Activated naive CD8-positive, alpha-beta T cell treated with anti-CD3 and anti-CD28 coated beads, Interleukin-2, amount 50 U/mL, for 16 hours (primary cell): ENCODE results near the gene FAM20C.

Experiments used
- DNase-seq: peaks from one replicate; pipeline ENCODE4 v3.0.0-alpha.2; 2020; ENCODE audit warnings: low read depth, low spot score

FAM20C gene

DNA sequence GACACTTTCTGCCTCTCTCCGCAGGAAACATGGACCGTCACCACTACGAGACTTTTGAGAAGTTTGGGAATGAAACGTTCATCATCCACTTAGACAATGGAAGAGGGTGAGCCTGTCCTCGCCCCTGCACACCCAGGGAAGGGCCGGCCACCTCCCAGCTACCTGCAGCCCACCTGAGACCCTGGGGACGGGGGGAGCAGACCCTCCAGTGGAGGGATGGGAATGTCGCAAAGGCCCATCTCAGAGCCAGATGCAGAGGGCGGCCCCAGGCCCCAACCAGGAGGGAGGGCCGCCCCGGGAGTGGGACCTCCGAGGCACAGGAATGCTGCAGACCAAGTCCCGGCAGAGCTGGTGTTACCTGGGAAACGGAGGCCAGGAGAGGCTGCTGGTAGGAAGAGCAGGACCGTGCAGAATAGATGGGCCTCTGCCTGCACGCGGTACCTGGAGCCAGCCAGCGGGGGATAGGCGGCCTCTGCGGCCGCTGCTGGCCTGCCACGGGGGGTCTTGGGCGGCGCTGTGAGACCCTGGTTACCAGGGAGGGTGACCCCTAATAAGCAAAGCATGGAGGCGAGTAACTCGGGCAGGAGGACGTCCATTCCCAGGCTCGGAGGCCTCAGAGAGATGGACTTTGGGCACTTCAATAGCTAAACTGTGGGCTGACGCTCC lies 64.7 kb downstream of the FAM20C start:
- DNase-seq, result no peak

DNA sequence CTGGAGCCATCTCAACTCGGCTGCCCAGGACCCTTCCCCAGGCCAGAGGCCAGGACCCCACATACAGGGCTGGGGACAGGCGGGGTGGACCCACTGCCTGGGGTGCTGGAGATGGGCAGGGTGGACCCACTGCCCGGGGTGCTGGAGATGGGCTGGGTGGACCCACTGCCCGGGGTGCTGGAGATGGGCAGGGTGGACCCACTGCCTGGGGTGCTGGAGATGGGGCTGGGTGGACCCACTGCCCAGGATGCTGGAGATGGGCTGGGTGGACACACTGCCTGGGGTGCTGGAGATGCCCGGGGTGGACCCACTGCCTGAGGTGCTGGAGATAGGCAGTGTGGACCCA lies 65.2 kb downstream of the FAM20C start:
- DNase-seq, result no peak

DNA sequence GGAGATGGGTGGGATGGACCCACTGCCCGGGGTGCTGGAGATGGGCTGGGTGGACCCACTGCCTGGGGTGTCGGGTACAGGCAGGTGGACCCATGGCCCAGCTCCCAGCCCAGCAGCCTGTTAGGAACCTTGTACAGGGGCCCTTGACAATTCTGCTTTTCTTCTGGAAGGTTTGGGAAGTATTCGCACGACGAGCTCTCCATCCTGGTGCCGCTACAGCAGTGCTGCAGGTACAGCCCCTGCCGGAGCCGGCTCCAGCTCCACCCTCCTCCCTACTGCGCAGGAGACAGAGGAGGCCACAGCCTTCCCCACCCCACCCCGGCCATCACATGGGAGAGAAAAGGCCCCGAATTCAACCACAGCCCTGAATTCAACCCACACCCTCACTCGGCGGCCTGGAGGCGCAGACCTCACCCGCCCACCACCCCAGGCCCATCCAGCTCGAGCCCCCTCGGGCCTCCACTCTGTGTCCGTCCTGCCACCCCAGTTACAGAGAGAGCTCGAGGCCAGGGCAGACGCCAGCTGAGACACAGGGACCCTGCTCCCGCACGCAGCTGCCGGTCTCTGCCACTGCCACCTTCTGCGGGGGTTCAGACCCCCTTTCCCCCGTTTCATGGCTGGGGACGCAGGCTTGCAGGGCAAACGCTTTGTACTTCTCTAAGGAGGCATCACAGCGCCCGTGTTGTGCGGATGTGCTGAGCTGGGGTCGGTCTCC lies 66.3 kb downstream of the FAM20C start:
- no peak for DNase-seq

DNA sequence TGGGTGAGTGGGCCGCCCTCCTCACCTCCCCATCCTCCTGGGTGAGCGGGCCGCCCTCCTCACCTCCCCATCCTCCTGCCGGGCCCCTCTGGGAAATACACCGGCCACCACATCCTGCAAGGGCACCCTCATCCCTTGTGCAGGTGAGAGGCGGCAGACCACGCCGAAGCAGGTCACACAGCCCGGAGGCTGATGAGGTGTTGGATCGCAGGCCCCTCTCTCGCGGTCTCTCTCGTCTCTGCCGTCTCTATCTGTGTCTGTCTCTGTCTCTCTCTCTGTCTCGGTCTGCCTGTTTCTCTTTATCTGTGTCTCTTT lies 66.8 kb downstream of the FAM20C start:
- no peak for DNase-seq

DNA sequence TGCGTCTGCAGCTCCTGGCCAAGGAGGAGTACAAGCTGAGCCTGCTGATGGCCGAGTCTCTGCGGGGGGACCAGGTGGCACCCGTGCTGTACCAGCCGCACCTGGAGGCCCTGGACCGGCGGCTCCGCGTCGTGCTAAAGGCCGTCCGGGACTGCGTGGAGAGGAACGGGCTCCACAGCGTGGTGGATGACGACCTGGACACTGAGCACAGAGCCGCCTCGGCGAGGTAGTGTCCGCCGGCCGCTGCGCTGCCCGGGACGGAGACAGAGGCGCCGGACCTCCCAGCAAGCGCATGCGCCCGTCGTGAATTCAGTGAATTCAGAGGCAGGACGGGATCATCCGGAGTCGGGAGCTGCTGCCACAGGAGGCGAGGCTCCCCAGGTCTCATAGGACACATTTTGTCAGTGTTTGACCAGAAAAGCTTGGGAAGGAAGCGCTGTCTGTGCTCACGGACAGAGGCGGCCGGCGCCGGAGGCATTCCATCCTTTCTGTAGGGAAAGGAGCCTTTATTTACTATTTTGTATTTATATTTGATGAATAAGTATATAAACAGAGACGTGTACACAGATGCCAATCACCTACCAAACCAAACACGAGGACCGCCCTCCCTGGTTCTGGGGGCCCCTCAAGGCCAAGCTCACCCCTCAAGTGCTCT lies 67.5 kb downstream of the FAM20C start:
- no peak for DNase-seq

DNA sequence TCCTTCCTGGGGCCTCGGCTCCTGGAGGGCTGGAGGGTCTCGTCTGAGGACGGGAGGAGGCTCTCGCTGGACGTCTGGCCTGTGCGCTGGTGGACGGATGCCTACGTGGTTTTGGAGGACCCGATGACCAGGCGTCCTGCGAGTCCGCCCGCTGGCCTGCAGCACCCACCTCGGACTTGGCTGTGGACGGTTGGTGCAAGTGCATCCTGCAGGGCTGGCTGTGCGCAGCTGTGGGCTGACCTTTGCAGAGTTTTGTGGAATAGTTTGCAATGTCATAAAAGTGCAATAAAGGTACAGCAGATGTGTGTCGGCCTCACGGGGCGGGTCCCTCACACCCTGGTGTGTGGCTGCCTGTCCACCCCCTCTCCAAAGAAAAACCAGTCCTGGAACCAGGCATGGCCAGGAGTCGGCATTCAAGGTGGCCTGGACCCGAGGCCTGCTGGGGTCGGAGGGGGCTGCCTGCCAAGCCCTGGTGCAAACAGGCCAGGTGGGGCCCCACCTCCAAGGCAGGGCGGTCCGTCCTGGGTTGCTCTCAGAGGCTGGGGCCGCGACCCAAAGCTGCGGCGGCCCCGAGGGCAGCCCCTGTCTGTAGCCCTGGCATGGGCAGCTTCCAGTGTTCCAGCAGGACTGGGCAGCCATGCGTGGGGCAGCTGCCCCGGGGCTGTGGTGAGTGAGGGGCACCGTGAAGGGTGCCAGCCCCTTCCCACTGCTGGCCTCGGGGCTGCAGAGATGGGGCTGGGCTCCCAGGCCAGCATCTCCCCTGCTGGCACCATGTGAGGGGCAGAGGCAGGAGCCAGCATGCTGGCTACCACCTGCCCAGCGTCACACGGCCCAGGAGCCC lies 68.3 kb downstream of the FAM20C start:
- DNase-seq, result no peak

DNA sequence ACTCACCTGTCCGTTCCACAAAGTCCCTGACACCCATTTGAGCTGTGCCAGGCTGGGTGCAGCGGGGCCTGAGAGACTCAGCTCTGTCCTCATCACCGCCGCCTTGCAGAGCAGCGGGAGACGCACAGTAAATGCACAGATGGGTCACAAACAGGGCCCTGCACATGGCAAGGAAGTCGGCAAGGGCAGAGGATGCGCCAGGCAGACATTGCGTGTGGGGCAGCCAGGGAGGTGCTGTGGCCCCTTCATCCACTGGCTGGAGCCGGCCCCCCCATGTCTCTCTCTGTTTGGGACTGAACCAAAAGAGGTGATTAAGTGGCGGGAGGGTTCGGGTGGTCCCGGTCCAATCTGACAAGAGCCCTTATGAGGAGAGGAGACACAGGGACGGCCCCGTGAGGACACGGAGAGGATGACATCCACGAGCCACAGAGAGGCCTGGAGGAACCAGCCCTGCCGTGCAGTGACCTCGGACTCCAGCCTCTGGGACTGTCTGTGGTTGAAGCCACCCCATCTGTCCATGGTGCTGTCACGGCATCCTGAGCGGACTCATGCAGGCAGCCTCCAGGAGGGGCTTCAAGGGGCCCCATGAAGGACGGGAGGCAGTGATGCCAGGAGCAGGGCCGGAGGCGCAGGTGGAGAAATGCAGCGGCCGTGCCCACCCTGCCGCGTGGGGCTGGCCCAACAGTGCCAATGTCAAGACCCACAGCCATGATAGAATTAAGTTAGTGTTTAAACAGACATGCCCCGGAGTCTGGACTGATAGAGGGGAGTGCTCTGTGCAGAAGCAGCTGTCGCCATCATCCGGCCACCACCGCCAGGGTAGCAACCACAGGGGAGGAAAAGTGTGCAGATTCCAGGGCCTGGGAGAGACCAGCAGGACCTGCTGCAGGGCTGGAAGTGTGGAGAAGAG lies 69.2 kb downstream of the FAM20C start:
- DNase-seq, result no peak

DNA sequence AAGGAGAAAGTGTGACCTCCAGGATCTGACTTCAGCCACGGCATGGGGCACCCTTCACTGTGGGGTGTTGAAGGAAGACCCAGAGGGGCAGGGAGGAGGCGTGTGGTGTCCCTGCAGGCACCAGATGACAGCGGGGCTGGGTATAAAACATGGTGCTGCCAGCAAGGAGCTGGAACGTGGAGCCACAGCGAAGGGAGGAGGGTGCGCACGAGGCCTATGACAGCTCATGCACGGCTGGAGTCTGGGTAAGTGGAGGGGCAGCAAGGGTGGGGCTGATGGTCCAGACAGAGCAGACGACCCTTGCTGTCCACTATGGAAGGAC lies 69.8 kb downstream of the FAM20C start:
- no peak for DNase-seq

DNA sequence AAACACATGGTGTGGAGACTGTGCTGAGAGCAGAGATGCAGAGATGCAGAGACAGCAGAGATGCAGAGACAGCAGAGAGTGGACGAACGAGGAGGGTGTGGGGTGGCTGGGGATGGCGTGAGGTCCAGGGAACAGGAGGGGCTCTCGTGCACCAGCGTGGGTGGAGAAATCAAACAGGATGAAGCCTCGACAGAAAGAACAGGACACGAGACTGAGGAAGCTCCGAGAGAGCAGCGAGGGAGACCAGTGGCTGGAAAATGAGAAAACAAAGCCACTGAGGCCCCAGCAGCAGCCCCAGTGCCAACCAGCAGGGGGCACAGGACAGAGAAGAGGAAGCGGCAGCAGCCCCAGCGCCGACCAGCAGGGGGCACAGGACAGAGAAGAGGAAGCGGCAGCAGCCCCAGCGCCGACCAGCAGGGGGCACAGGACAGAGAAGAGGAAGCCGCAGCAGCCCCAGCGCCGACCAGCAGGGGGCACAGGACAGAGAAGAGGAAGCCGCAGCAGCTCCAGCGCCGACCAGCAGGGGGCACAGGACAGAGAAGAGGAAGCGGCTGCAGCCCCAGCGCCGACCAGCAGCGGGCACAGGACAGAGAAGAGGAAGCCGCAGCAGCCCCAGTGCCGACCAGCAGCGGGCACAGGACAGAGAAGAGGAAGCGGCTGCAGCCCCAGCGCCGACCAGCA lies 70.4 kb downstream of the FAM20C start:
- DNase-seq, result peak; percentile 30

DNA sequence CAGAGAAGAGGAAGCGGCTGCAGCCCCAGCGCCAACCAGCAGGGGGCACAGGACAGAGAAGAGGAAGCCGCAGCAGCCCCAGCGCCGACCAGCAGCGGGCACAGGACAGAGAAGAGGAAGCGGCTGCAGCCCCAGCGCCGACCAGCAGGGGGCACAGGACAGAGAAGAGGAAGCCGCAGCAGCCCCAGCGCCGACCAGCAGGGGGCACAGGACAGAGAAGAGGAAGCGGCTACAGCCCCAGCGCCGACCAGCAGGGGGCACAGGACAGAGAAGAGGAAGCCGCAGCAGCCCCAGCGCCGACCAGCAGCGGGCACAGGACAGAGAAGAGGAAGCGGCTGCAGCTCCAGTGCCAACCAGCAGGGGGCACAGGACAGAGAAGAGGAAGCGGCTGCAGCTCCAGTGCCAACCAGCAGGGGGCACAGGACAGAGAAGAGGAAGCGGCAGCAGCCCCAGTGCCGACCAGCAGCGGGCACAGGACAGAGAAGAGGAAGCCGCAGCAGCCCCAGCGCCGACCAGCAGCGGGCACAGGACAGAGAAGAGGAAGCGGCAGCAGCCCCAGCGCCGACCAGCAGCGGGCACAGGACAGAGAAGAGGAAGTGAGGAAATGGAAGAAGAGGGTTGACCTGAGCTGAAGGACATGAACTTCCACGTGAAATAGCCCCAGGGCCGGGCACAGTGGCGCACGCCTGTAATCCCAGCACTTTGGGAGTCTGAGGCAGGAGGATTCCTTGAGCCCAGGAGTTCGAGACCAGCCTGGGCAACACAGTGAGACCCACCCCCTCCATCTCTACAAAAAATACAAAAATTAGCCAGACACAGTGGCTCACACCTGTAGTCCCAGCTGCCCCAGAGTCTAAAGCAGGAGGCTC lies 71.3 kb downstream of the FAM20C start:
- DNase-seq, result peak; percentile 30

DNA sequence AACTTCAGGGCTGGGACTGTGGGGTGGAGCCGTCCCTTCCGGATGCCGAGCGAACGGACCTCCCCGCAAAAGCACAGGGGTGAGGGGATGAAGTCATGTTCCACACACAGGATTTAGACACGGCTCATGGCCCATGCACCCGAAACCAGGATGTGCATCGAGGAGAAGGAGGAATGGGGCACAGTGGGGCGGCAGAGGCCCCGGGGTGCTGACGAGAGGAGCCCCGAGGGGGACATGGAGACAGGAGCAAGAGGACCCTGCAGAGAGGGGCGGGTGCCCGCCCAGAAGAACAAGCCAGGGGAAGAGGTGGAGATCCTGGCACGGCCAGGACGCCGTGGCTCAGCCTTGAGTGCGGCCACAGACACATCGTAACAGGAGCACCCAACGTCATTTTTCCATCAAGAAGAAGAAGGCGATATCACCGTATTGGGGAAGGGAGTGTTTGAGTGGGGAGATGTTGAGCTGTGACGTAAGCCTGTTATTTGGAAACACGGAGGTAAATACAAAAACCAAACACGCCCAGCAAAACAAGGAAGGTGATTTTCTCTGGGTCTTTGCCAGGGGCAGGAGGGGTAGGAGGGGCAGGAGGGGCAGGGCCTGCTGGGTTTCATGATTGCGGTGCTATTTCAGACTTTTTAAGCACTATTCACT lies 72.3 kb downstream of the FAM20C start:
- DNase-seq, result no peak

DNA sequence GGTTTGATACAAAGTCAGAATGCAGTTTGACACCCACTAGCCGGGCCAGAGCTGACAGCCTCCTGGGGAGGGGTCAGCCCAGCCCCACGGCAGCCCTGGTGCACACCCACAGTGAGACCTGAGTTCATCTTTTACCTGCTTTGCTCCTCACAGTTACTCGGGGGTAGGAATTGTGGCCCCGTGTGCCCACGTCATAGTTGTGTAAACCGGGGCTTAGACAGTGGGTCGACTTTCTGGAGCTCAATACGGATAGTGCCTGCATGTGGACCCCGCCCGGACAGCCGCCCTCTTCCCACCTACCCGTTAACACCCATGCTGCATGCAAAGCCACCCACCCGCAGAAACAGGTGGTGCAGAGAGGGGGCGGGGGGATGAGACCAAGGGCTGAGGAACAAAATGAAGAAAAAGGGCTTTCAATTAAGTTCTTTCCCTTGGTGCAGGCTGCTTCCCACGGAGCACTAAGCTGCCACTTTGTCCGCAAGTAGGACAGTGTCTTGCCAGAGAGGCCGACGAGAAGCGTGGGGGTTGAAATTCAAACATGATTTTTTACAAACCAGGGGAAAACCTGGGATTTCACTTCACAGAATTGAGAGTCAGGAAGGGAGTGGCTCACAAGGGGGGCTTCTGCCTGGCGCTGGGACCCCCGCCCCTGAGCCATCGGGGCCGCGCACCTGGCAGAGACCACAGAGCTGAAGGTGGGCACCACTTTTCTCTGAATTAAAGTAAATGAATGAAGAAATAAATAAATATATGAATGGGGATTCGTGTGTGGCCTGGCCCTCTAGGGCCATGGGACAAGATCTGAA lies 73.0 kb downstream of the FAM20C start:
- no peak for DNase-seq

DNA sequence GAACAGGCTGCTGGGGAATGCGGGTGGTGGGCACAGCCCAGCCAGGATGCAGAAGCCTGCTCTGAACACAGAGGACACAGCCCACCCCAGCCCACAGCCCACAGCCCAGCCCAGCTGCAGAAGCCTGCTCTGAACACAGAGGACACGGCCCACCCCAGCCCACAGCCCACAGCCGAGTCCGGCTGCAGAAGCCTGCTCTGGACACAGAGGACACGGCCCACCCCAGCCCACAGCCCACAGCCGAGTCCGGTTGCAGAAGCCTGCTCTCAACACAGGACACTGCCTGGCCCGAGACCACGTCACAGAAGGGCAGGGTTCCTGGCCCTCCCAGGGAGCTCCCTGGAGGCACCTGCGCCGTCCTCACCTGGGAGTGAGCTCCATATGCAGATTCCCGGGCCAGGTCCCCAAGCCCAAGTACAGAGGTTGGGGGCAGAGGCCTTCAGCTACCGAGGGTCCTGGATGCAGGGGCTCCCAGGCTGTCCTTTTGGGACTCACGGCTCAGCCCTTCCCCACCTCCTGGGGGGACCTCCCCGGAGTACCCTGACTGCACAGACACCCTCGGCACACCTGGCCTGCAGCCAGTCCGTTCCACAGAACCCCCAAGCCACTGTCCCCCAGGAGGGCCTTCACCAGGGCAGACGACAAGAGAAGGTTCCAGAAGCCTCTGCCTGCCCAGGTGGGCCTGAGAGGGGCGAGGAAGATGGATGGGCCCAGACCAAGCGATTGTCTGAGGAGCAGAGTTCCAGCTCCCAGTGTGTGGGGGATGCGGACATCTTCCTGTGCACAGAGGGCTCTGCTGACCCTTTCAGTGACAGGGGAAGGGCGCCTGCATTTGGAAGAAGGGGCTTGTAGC lies 73.9 kb downstream of the FAM20C start:
- no peak for DNase-seq

DNA sequence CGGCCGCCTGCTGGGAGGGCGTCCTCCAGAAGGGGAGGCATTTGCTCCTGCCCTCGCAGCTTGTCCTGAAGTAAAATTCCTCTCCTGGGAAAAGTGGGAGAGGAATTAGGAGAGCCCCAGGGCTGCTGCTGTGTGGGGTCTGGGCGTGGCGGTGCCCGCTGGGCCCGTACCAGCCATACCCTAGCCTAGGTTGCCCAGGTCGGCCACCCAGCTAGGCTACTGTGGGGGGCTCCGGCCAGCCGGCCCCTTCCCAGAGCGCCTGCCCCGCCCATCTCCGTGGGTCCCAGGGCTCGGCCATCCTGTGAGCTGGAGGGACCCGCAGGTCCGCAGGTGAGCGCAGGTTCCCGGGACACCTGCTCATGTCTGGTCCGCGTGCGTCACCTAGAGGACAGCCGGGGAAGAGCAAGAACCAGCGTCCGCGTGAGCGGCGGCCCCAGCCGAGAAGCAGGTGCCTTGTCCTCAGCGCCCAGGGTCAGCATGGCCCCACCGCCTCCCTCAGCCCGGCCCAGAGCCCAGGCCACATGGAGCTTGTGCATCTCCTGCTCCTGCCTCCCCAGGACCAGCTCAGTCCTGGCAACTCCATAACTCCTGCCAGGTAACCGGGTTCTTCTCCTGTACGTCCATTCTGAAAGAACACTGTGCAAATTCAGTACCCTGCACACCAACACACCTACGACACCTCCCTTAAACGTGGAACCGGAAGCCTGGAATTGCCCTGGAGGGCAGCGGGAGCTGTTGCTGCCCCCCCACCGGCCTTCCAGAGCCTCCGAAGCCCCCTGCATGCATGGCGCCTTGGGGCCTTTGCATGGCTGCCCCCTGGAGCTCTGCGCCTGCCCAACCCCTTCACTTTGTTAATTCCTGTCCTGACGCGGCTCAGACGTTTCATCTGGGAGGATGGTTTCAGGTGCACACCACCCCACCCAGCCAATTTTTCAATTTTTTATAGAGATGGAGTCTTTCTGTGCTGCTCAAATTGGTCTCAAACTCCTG lies 74.8 kb downstream of the FAM20C start:
- DNase-seq, result no peak

DNA sequence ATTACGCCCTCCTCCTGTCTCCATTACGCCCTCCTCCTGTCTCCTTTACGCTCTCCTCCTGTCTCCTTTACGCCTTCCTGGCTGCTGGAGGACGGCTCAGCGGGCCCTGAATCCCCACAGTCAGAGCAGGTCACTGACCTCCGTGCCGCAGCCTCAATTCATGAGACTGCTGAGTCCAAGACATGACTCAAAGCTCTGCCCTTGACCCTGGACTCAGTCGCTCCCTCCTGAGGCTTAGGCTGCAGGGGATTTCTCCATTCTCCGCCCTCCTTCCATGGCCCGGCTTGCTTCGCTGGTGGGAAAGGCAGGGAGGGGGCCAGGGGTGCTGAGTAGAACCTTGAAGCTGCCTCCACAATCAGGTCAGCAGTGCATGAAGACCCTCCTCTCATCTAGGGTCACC lies 76.6 kb downstream of the FAM20C start:
- no peak for DNase-seq

DNA sequence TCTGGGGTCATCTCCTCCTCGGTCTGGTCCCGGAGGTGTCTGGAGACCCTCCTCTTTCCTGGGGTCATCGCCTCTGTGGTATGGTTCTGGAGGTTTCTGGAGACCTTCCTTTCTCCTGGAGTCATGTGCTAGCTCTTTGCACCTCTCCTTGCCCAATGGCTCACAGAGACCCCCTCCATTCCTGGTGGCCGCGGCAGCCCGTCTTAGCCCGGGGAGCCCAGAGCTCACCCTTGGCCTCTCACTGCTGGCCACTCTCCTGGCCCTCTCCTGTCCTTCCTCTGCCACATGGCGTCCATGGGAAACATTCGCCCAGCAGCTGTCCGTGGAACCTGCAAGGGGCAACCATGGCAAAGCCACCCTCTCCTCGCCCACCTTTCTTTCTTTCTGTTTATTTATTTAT lies 77.3 kb downstream of the FAM20C start:
- no peak for DNase-seq
